ENCODE measurements around the gene ABCC5. TPM values are rescaled to one million over a fixed set of nuclear protein-coding genes. Genes with fewer than 3 reads are reported as not detected.

Gene ABCC5
- total RNA-seq (2014; rRNA removed; shearing (Covaris generic)) (14.0 and 14.7 TPM in 2 replicates), polyA plus RNA-seq (2016; fragmentation: Nextera tagmentation; extraction: Ambion mirVana) (16.1 and 17.1 TPM in 2 replicates)

DNA sequence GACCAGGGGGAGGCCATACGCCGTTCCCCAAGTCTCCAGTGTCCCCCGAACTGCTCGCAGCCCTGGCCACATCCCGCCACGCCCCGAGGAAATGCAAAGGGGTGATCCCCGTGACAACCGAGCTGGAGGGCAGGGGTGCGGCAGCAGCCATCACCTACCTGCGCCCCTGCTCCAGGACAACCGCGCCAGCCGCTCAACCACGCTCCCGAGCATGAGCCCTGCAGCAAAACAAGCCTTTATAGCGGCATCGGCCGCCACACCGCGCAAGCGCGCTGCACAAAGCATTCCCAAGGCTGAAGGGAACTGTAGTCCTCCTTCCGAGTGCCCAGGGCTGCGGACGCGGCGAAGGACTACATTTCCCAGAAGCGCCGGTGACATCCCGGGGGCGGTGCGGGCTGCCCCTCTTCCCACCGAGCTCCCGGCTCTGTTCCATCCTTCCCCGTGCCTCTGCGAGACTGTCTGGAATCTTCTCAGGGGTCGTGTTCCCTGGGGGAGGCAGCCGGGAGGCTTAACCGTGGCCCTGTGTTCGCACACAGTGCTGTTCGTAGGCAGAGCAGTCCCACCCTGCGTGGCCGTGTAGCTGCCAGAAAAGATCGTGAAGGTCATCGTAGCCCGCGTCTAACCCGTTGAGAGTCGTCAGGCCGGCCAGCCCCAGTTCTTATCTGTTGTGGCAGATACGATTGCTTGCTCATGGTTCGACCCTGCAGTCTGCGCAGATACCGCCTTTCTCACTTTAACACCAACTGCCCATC is at the start of gene ABCC5:
Gene ABCC5 (minus strand): TSS at position 213 of the 752 bp plus-strand sequence. CDS start 3,492 bp downstream, outside the sequence.
- Histone ChIP-seq H3K79me2 (ENCODE audit: insufficient read depth) (peaks cover 44% of the 10 kb centered on the region), H3F3A (ENCODE audit: insufficient read depth) (no peaks in the 10 kb centered on the region), H2AFZ (peak within 1 kb of the TSS; percentile 100), H3K4me1 (ENCODE audit: insufficient read depth) (peaks cover 16% of the 10 kb centered on the region; the same call in 1 of the 2 replicates), H3K27me3 (replicated peaks; ENCODE audit: insufficient read depth) (no peaks in the 10 kb centered on the region), H4K20me1 (ENCODE audit: insufficient read depth) (no peaks in the 10 kb centered on the region), H3K27ac (peak within 1 kb of the TSS; percentile 43), H3K36me3 (ENCODE audit: low read depth) (peaks cover 8% of the 10 kb centered on the region; the same call in 1 of the 2 replicates), H3K4me3 (peak within 1 kb of the TSS; percentile 100), H3K9me3 (ENCODE audit: low read depth) (no peaks in the 10 kb centered on the region), H3K4me2 (ENCODE audit: unreplicated experiment) (peak within 1 kb of the TSS; percentile 88), H3K9me2 (ENCODE audit: insufficient read depth) (no peaks in the 10 kb centered on the region), H3K9ac (peak within 1 kb of the TSS; percentile 83)
- peak; percentile 97 for DNase-seq
- TF ChIP-seq EZH2phosphoT487 (IDR thresholded peaks at IDR 0.05; ENCODE audit: insufficient read depth, low read depth) (no peak), EZH2 (IDR thresholded peaks at IDR 0.05; ENCODE audit: insufficient read depth, poor library complexity, severe bottlenecking) (no peak)
- 0 to 2% methylated on average over 46 to 55 of the region's 55 CpGs for WGBS, 2 experiments (ENCODE audit: low coverage in 1 of 2, low lambda C conversion rate in 2 of 2, missing lambda C conversion rate in 2 of 2)
- in situ Hi-C loops (cut with MboI) = no loop called here

DNA sequence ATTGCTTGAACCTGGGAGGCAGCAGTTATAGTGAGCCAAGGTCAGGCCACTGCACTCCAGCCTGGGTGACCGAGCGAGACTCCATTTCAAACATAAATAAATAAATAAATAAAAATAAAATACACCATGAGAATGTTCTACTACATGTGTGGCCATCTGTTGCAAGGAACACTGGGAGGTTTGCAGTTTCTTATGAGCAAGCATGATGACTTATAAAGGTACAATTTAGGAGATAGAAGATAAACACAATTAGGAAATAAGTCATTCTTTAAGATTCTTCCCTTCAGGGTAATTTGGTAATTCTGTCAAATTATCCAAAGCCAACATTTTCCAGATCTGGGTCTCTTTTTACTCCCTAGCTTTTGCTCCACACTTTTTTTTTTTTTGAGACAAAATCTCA is 48.5 kb upstream of the ABCC5 start:
- Histone ChIP-seq H2AFZ (no peak overlapping the region), H3K4me3 (no peak overlapping the region)
- DNase-seq = peak; percentile 57

DNA sequence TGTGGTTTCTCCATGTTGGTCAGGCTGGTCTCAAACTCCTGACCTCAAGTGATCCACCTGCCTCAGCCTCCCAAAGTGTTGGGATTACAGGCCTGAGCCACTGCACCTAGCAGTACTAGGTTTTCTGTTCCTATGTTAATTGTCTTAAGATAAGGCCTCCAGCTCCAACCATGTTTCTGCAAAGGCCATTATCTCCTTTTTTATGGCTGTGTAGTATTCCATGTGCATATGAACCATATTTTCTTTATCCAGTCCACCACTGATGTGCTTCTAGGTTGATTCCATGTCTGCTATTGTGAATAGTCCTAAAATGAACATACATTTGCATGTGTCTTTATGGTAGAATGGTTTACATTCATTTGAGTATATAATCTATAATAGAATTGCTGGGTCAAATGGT is 45.0 kb upstream of the ABCC5 start:
- no peaks in the 10 kb centered on the region for H3K36me3 ChIP-seq (ENCODE audit: low read depth)
- H3K9ac ChIP-seq = no peak overlapping the region
- no peaks in the 10 kb centered on the region for H3K27me3 ChIP-seq (replicated peaks; ENCODE audit: insufficient read depth)
- H3K27ac ChIP-seq = no peak overlapping the region
- H3K4me2 ChIP-seq (ENCODE audit: unreplicated experiment) = no peak overlapping the region
- DNase-seq = no peak
- peaks cover 23% of the 10 kb centered on the region for H3K4me1 ChIP-seq (ENCODE audit: insufficient read depth)
- H3K4me3 ChIP-seq = no peak overlapping the region
- no peak overlapping the region for H2AFZ ChIP-seq
- peaks cover 8% of the 10 kb centered on the region; the same call in 1 of the 2 replicates for H3F3A ChIP-seq (ENCODE audit: insufficient read depth)
- no peaks in the 10 kb centered on the region for H3K79me2 ChIP-seq (ENCODE audit: insufficient read depth)
- no peak for TF ChIP-seq EZH2 (IDR thresholded peaks at IDR 0.05; ENCODE audit: insufficient read depth, poor library complexity, severe bottlenecking)
- H3K9me2 ChIP-seq (ENCODE audit: insufficient read depth) = no peaks in the 10 kb centered on the region
- in situ Hi-C loops (cut with MboI) = no loop called here
- no peaks in the 10 kb centered on the region for H4K20me1 ChIP-seq (ENCODE audit: insufficient read depth)
- no peaks in the 10 kb centered on the region for H3K9me3 ChIP-seq (ENCODE audit: low read depth)

More for the DNA sequence above, 48.5 kb upstream of the ABCC5 start:
- no peaks in the 10 kb centered on the region for H3K36me3 ChIP-seq (ENCODE audit: low read depth)
- TF ChIP-seq EZH2phosphoT487 (IDR thresholded peaks at IDR 0.05; ENCODE audit: insufficient read depth, low read depth) = no peak
- TF ChIP-seq EZH2 (IDR thresholded peaks at IDR 0.05; ENCODE audit: insufficient read depth, poor library complexity, severe bottlenecking) = no peak
- no peaks in the 10 kb centered on the region for H3K9me2 ChIP-seq (ENCODE audit: insufficient read depth)
- no peaks in the 10 kb centered on the region for H3K9me3 ChIP-seq (ENCODE audit: low read depth)
- no peak overlapping the region for H3K4me2 ChIP-seq (ENCODE audit: unreplicated experiment)
- H3K27me3 ChIP-seq (replicated peaks; ENCODE audit: insufficient read depth) = no peaks in the 10 kb centered on the region
- H3K9ac ChIP-seq = no peak overlapping the region
- H4K20me1 ChIP-seq (ENCODE audit: insufficient read depth) = no peaks in the 10 kb centered on the region
- peaks cover 13% of the 10 kb centered on the region for H3K4me1 ChIP-seq (ENCODE audit: insufficient read depth)
- no peaks in the 10 kb centered on the region for H3K79me2 ChIP-seq (ENCODE audit: insufficient read depth)
- WGBS, 2 experiments (ENCODE audit: low coverage in 1 of 2, low lambda C conversion rate in 2 of 2, missing lambda C conversion rate in 2 of 2) = 84 to 91% methylated on average over 2 of the region's 2 CpGs
- H3F3A ChIP-seq (ENCODE audit: insufficient read depth) = peaks cover 8% of the 10 kb centered on the region; the same call in 1 of the 2 replicates
- H3K27ac ChIP-seq = no peak overlapping the region
- in situ Hi-C loops (cut with MboI) = no loop called here

DNA sequence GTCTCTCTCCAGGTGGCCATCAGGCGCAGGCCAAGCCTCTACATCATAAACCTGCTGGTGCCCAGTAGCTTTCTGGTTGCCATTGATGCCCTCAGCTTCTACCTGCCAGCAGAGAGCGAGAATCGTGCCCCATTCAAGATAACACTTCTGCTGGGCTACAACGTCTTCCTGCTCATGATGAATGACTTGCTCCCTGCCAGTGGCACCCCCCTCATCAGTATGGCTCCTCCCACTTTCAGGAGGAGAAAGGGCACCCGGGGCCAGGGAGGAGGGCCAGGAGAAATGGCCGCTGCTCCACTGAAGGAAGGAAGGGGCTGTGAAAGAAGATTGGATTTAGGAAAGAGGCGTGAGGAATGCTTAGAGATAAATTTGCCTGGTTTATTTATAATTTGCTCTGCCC is 41.7 kb upstream of the ABCC5 start:
- no peak overlapping the region for H3K4me3 ChIP-seq
- H3K27me3 ChIP-seq (replicated peaks; ENCODE audit: insufficient read depth) = no peaks in the 10 kb centered on the region
- no peak for DNase-seq
- H3K9me3 ChIP-seq (ENCODE audit: low read depth) = no peaks in the 10 kb centered on the region
- no peak for TF ChIP-seq EZH2phosphoT487 (IDR thresholded peaks at IDR 0.05; ENCODE audit: insufficient read depth, low read depth)
- TF ChIP-seq EZH2 (IDR thresholded peaks at IDR 0.05; ENCODE audit: insufficient read depth, poor library complexity, severe bottlenecking) = no peak
- no peak overlapping the region for H3K27ac ChIP-seq
- 70 to 72% methylated on average over 7 of the region's 7 CpGs for WGBS, 2 experiments (ENCODE audit: low coverage in 1 of 2, low lambda C conversion rate in 2 of 2, missing lambda C conversion rate in 2 of 2)
- no peaks in the 10 kb centered on the region for H3K79me2 ChIP-seq (ENCODE audit: insufficient read depth)
- no peak overlapping the region for H2AFZ ChIP-seq
- H3K9ac ChIP-seq = no peak overlapping the region
- peaks cover 12% of the 10 kb centered on the region; the same call in 1 of the 2 replicates for H3K4me1 ChIP-seq (ENCODE audit: insufficient read depth)
- no peaks in the 10 kb centered on the region for H3K36me3 ChIP-seq (ENCODE audit: low read depth)
- H3K4me2 ChIP-seq (ENCODE audit: unreplicated experiment) = no peak overlapping the region
- in situ Hi-C loops (cut with MboI) = no loop called here
- no peaks in the 10 kb centered on the region for H4K20me1 ChIP-seq (ENCODE audit: insufficient read depth)
- peaks cover 8% of the 10 kb centered on the region; the same call in 1 of the 2 replicates for H3F3A ChIP-seq (ENCODE audit: insufficient read depth)
- no peaks in the 10 kb centered on the region for H3K9me2 ChIP-seq (ENCODE audit: insufficient read depth)
